Activated CD8-positive, alpha-beta memory T cell treated with anti-CD3 and anti-CD28 coated beads, Interleukin-2, amount 50 U/mL, for 24 hours (primary cell): ENCODE results near the gene CAT.

Experiments
- DNase-seq: peaks from one replicate; pipeline ENCODE4 v3.0.0-alpha.2; 2020; ENCODE audit errors: extremely low read depth

CAT gene

DNA sequence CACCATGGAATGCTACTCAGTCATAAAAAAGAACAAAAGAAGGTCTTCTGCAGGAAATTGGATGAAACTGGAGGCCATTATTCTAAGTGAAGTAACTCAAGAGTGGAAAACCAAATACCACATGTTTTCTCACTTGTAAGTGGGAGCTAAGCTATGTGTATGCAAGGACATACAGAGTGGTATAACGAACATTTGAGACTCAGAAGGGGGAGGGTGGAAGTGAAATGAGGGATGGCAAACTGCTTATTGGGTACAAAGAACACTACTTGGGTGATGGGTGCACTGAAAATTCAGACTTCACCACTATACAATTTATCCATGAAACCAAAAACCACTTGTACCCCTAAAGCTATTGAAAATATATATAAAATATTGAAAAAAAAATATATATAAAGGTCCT, 13.4 kb upstream of the CAT start:
- no peak for DNase-seq

DNA sequence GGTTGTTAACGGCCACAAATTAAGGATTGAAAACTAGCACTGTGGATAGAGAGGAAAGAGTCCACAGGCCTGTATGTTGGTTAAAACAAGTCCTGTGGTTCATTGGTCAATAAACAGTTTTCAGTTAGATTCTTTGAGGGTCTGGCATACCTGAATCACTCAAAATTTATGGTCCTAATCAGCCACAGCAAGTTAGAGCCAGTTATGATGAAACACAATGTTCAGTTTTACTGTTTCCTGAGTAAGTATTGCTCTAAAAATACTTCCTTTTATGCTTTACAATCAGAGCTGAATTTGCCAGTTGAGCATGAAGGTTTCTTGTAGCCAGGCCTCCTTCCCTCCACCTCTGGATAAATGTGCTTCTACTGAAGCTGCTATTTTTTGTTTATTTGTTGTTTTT, 12.9 kb upstream of the CAT start:
- DNase-seq, result no peak

DNA sequence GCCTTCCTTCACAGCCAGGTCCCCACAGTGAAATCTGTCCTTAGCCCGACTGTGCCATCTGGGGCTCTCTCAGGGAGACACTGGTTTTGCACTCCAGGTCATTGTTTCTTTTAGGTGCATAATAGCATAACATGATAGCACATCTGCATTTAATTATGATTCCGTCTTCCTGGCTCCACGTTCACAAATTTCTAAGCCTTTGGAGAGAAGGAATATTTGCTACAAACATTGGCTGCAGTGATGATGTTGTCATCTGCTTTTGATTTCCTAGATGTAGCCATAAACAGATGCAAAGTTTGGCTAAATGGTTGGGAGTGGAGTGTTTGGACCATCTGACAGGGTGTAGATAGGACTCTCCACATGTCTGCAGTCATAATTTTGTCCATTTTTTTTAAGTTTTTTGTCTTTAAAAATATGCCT, 12.0 kb upstream of the CAT start:
- no peak for DNase-seq

DNA sequence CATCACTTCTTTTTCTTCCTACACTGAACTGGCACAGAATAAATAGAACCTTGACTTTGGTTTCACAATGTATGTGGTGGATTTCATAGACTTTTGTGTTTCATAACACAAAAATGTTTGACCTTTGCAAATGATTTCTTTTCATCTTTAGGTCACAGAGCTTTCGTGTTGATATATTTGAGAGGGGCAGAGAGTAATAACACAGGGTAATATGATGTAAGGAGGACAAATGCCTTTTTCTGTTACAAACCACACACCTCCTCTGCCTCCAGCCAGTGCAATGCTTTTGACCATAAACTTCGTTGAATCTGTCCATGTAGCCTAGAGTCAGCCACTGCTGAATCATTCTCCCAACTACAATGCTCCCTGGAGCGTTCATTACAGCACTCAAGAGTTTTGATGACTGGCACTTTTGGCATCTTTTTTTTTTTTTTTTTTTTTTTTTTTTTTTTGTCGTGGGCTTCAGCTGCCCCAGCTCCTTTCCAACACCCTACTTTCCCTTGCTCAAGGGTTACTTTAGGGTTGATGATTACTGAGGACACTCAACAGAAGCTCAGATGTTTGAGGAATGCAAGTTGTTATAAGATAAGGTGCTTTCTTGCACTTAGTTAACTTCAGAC, 11.4 kb upstream of the CAT start:
- no peak for DNase-seq

DNA sequence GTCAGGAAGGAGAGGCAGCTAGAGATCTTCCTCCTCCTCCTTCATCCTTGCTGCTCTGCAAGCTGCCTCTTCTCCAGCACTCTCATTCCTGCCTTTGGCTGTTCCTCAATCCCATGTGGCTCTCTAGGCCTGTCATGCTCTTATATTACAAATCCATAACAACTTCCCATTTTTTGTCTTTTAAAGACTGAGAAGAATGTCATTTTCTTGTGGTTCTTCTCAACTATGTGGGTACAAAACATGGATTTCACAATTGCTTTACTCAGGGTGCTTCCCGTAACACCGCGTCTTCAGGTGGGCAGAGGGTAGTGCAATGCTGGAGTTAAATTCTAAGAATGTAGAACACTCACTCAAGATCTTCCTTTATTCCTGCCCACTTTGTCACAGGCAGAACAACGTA, 6.8 kb upstream of the CAT start:
- DNase-seq, result no peak

DNA sequence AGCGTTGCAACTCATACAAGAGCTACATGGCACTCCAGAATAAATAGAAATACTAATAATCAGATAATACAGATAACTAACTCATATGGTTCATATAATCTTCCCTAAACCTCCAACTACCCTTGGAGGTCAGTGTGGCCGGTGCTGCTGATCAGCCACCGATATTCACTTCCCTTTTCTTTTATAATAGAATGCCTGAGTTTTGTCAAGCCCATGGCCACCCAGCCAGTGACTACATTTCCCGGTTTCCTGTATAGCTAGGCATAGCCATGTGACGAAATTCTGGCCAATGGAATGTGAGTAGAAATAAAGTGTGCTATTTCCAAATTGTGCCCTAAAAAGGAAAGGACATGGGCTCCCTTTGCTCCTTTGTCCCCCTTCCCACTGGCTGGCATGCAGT, 5.9 kb upstream of the CAT start:
- no peak for DNase-seq

DNA sequence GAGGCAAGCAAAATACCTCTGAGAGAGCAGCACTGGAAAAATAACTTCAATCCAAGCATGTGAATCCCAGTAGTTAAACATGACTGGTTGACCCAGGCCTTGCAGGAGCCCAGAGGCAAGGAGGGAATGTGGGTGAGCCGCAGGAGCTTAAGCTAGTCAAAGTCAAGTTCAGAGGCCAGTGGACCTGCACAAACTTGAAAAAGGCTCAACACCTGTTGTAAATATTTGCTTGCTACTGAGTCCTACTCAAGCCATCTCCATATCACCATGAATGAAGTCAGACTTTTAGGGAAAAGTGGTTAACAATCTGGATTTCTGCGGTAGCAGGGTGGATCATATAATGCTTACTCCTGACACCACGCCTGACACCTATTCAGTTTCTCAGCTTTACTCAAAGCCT, 4.8 kb upstream of the CAT start:
- DNase-seq, result no peak

DNA sequence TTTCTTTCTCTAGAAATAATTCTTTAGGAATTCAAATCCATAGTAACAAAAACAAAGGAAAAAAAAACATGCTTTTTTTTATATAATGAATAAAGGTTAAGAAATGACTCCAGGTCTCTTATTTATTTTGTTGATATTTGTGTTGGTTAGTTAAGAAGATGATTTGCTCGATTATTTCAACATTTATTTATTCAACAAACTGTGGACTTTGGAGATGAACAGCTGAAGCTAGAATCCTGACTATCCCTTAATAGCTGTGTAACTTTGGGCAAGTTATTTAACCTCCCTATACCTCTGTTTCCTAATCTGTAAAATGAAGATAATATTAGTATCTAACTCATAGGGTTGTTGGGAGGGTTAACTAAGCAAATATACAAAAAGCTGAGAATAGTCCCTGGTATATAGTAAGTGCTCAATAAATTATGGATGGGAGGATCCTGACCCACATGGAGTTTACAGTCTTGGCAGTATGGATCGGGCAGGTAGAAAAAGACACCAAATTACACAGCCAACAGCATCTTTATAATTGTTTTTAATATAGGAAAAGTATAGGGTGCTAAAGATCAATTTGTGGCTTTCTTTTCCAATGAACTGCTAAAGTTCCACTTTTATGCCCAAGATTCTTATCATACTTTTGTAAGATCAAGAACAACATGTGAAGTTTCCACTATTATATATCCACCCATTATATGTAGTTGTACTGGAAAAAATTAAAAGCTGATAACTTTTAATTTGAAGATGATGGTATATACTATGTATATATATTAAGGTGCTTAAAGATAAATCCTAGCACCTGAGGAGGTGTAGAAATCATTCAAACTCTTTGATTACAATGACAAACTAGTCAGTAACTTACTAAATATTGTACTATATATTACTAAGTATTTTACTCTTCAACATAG, 1.3 kb upstream of the CAT start:
- DNase-seq, result no peak

DNA sequence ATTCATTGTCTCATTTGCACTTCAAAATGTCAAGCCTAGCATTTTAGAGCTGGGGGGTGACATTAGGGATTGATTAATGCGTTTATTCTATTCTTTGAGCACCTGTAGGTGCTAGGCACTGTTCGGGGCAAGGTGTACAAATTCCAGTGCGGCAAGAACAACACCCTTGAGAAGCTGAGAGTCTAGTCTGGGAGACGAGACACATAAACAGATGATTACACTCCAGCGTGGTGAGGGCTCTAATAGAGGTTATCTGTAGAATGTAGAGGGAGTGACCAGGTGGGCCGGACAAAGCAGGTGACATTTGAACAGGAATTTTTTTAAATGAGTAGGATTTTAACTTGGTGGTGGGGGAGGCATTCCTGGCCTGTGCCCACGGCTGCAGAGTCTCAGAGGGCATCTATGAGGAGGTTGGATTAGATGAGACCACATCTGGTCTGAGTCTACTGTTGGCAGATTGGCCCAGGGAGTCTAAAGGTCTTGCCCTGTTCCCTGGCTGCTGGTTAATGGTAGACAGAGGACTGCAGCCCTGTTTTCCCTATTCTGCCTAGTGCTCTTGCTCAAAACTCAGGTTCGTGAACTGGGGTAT, 970 bp downstream of the CAT start:
- no peak for DNase-seq

DNA sequence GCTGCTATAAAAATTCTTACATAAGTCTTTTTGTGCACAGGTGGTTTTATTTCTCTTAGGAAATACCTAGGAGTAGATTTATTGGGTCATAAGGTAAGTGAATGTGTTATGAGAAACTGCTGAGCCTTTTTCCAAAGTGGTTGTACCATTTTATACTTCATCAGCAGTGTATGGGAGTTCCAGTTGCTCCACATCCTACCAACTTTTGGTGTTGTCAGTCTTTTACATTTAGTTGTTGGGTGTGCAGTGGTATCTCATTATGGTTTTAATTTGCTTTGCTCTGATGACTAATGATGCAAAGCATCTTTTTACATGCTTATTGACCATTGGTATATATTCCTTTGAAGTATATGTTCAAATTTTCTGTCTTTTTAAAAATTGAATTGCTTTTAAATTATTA, 3.1 kb downstream of the CAT start:
- DNase-seq, result no peak

DNA sequence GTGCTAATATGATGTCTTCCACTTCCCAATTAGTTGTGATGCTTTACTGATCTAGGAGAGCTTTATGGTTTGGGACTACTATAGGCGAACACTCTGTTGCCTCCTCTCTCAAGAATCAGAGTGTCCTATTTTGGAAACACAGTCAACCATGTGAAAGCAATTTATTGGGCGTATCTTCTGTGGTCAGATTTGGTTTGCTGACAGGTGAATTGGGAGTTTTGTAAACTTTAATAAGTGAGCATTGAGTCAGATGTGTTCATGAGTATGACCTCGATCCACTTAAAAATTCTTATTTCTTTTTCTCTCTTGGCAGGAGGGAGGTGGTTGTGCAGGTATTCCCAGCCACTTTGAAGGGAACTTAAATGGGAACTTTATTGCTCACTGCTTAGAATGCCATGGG, 4.4 kb downstream of the CAT start:
- DNase-seq, result no peak

DNA sequence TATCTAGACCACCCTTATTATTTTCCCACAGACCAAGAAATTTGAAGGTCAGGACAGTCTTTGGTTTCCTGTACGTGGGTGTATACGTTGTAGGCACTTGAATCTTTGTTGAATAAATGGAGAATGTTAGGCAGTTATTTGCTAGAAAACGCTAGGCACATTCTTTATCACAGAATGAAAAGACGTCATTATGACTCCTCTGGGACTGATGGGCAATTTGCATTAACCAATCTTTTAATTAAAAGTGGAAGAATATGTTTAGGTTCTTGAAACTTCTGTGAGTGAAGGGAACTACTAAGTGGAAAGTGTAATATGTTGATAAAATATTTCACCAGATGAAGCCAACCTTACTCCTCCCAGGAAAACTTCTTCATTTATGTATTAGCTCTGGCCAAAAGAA, 5.7 kb downstream of the CAT start:
- no peak for DNase-seq

DNA sequence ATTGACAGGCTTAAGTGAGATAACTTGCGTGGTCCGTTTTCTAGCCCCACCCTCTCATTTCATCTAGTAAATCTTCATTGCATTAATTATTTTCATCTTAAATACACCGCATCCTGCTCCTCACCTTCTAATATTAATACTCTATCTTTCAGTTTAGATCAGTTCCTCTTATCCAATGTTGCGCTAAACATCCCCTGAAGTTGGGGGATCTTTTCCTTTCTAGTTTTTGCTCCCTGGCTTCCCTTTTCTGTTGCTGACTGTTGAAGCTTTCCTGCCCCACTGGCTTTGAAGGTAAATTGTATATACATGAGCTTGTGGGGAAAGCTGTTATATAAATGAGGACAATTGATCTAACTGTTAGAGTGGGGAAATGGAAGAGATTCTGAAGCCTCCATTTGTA, 7.2 kb downstream of the CAT start:
- DNase-seq, result no peak

DNA sequence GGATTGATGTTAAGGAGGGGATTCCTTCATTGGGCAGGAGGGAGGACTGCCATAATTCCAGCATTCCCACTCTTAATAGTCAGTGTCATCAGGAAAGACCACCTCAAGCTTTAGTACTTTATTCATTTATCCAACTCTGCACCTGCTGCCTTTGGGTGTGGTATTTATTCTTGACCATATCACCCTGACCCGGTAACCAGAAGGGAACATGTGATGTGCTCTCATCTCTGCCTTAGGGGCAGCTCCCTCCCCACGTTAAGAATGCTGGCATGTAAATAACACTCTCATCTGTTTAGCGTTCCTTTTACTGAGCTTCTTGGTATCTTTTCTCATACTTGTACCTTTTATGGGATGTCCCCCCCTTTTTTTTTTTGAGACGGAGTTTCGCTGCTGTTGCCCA, 7.7 kb downstream of the CAT start:
- DNase-seq, result no peak

DNA sequence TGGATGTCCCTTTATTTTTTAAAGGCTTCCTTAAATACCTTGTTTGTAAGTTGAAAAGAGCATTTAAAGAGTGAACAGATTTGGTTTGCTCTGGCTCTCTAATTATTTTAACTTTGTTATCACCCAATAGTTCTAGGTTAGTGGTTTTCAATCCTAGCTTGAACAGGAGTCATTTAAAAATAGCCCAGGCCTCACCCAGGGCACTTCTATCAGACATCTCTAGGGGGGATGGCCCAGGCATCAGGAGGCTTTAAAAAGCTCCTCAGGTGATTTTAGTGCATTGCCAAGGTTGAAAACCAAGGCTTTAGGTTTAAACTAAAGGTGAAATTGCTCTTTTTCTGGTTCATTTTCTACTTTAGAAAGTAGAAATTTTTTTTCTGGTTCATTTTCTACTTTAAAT, 8.3 kb downstream of the CAT start:
- no peak for DNase-seq

DNA sequence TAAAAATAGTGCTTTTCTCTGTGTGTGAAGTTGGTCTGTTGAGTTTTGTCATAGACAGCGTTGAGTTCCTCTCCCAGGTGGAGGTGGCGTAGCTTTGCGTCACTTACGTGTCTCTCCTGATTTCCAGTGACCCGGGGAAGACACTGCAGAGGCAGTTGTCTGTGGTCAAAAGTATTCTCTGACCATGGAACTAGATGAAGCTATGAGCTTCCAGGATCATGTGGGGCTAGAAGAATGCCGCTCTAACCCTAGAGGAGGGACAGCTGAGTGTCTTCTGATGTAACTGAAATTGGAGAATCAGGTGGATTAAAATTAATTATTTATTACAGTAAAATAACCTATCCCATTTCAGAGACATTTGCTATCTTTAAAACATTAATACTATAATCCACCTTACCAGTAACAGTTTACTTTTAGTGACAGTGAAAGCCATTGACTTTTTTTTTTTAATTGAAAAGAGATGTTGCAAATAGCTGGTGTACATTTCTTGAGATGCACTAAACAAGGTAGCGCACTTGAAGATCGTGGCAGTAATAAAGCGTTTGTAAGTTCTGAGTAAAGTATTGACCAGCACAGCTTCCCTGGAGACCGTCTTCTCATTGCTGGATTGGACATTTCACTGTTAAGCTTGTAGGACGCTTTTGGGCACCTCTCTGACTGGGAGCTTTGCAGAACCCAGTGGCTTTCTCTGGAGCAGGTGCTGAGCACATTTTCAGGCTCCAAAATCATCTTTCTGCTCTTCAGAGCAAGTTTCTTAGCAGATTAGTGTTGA, 9.7 kb downstream of the CAT start:
- no peak for DNase-seq

DNA sequence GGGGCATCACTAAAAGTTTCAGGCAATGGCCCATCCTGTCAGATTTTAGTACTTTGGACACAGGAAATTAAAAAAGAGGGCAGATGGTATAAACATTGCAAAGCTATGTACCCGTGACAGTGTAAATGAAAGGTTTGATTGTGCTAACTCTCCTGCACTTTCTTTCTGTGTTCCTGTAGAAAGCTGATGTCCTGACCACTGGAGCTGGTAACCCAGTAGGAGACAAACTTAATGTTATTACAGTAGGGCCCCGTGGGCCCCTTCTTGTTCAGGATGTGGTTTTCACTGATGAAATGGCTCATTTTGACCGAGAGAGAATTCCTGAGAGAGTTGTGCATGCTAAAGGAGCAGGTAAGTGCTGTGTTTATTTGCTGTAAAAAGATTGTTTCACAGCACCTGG, 10.3 kb downstream of the CAT start:
- no peak for DNase-seq

DNA sequence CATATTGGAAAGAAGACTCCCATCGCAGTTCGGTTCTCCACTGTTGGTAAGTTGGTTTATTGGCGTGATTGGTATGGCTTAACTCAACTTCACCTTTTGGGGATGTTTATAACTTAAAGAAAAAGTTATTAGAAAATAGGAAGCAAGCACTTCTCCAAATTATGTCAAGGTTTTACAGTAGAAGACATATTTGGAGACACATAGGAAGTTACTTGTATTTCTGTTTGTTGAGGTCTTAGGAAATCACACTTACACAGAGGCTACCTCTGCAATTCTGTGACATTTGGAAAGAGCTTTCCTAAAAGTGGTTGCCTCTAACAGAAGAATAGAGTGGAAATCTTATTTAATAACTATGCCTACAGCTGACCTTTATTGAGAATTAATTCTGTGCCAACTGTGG, 12.3 kb downstream of the CAT start:
- DNase-seq, result no peak

DNA sequence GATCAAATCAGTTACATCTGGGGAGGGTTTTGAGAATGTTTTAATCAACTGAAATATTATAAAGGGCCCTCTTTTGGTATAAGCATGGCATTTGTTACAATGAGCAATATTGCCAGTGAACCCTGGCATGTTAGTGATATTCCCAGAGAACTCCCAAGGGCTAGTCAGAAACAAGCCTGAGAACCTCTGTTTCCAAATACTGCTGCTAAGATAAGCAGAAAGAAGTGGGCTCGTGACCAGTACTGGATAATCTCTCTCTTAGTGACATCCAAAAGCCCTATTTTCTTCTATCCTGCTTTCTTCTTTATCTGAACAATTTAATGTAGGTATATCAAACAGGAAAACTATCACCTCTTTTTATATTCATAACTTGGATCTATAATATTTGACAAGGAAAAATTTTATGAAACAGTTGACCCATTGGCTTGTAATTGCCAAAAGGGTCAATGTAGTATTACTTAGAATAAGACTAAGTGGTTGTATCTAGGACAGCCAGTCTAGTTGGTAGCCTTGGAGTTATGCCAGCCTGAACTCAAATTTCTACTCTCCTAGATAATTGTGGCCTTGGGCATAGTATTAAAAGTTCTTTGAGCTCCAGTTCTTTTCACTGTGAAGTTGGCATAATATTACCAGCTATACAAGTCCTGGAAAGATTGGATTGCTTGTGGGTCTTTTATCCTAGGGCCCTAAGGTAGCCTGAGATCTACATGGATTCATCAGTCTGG, 15.7 kb downstream of the CAT start:
- no peak for DNase-seq

DNA sequence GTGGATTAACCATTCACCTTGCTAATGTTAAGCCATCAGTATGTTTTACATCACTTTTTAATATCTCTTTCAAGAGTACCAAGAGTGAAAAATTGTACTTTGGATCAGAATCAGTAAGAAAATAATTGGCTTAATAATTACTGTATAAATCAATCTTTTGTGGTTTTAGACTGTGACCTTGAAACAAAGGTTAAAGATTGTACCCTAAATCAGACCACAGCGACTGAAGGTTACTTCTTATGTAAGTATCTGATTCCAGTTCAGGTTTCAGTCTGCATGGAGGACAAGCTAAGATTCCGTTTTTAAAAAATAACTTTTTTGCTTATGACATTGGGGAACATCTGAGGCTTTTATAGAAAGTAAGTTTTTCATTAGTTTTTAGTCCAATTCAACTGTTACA, 18.9 kb downstream of the CAT start:
- no peak for DNase-seq

DNA sequence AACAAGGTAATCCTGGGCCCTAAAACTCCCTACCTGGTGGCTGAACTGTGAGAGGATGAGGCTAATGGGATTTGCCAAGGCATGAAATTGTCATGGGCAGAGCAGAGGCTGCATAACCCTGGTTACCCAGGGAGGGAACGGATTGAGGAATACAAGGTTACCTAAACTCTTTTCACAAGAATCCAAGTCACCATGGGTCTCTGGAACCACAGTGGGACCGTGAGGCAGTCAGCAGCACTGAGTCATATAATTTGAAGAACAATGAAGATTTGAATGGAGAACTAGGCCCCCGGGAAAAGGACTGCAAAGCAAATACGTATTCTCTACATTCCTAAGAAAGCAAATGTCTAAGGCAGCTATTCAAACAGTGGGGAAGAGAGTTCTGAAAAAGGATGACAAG, 19.8 kb downstream of the CAT start:
- DNase-seq, result no peak
